Stimulated activated CD8-positive, alpha-beta memory T cell treated with anti-CD3 and anti-CD28 coated beads, Interleukin-7, amount 100 ng/mL, for 48 hours (primary cell): ENCODE results near the gene SLC20A1.

Experiments used
- DNase-seq, 2 donors: peaks; one replicate each; pipeline ENCODE4 v3.0.0-alpha.2; 2020; ENCODE audit warnings: low read depth in 1 of 2; ENCODE audit errors: extremely low read depth in 1 of 2

SLC20A1 gene

DNA sequence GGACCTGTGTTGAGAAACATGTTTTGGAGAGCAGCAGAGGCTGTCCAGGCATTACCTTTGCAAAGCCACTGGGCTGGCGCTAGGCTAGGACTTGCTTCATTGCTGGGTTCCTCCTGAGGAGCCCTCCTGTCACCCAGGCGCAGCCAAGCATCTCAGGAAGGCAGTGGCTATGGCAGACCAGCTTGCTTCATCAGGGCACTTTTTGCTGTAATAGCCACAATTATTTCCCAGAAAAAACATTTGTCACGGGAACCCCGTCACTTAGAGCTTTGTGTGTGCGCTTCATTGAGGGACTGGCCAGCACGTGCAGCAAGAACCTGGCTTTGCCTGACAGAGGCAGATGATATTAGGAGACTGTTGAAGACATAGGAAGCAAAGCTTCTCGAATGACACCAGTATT is 36.4 kb downstream of the SLC20A1 start:
- DNase-seq, result no peak

DNA sequence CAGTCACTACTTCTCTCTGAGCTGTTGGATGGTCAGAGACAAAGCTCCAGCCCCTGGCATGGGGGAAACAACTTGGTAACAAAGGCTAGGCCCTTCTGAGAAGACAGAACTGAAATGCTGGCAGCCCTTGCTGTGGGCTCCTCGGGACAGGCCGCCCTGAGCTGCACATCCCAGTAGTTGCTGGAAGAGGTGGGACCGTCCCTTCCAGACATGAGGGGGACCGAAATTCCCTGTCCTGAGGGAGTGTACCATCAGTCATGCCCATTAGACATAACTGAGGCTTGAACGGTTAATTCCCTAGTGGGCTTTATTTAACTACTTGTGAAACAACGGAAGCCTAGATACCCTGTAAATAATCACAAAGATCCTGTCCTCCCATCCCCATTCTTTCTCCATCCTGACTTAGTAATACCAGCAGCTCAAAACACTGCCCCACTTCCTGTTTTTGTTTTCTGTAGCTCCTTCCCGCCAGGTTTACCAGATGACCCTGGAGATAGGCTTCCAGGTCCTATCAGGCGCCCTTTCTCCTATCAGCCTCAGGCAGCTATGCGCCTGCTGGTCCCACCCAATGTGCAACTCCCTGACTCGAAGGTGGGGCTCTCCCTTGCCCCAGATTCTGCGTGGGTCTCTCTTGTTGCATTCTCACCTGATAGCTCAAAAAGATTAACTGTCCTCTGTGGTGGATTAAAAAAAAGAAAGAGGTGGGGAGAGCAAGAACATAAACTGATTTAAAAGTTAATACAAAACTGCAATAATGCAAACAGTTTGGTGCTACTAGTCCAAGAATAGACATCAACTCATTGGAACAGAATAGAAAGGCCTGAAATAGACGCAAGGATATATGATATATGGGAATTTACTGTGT is 38.0 kb downstream of the SLC20A1 start:
- no peak for DNase-seq

DNA sequence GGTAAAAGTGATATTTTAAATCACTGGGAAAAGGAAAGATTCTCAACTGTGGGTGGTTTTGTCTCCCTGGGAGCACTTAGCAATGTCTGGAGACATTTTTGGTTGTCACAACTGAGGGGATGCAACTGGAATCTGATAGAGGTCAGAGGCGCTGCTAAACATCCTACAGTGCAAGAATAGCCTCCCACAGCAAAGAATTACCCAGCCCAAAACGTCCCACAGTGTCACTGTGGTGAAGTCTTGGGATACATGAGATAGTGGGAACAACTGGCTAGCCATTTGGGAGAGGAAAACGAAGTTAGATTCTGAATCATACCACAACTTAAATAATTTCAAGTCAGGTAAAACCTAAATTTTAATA is 38.7 kb downstream of the SLC20A1 start:
- no peak for DNase-seq

DNA sequence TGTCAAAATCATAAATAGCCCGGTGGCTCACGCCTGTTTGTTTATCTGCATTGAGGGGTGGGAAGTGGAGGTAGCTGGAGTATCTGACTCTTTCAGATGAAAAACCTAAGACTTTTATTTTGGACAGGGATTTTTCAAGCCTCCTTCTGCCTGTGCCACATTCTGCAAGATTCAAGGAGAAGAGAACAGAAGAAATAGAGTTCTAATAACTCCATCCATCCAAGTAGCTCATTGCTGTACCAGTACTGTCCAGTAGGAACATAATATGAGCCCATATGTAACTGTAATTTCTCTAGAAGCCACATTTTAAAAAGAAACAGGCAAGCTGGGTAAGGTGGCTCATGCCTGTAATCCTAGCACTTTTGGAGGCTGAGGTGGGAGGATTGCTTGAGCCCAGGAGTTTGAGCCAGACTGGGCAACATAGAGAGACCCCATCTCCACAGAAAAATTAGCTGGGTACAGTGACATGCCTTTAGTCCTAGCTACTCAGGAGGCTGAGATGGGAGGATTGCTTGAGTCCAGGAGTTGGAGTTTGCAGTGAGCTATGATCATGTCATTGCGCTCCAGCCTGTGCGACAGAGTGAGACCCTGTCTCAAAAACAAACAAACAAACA is 39.6 kb downstream of the SLC20A1 start:
- DNase-seq, result no peak

DNA sequence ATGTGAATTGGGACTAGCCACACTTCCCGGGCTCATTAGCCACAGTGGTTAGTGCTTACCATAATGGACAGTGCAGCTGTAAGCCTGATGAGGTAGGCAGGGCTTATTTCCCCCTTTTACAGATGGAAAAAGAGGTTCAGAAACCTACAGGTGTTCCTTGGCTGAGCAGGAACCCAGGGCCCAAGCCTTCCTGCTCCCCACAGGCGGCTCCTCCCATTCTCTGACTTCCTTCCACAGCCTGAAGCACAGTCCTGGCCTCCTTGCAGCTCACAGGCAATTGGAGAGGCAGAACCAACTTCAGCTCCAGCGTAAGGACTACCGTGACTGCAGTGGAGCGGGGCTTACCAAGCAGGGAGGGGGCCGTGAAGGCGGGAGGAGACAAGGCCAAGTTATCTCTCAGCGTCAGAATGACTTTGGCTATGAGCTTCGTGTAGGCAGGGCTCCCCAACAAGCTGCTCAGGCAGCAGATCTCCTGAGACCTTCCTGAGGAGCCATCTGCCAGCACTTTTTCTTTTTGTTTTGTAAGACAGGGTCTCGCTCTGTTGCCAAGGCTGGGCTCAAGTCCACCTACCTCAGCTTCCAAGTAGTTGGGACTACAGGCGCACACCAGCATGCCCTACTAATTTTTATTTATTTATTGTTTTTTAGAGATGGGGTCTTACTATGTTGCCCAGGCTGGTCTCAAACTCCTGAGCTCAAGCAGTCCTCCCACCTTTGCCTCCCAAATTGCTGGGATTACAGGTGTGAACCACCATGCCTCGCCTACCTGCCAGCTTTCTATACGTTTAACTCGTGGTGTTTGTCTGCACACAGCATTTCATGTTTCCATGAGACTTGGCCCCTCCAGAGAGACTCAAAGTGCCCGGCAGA is 40.8 kb downstream of the SLC20A1 start:
- DNase-seq, result no peak

DNA sequence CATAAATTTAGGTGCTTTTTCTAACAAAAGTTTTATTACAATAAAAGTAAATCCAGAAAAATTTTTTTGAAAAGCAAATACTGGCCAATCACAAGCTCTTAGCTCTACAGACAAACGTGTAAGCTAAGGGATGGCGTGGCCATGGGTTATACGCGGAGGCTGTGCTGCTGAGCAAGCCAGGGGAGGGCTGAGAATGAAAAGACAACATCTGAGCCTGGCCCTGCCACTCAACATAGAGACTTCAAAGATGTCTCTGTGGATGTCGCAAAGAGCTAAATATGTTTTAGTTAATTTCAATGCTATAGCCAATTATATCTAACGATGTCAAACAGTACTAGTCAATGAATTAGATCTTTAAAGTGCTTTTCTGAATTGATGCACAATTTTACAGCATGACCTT is 41.8 kb downstream of the SLC20A1 start:
- DNase-seq, result no peak

DNA sequence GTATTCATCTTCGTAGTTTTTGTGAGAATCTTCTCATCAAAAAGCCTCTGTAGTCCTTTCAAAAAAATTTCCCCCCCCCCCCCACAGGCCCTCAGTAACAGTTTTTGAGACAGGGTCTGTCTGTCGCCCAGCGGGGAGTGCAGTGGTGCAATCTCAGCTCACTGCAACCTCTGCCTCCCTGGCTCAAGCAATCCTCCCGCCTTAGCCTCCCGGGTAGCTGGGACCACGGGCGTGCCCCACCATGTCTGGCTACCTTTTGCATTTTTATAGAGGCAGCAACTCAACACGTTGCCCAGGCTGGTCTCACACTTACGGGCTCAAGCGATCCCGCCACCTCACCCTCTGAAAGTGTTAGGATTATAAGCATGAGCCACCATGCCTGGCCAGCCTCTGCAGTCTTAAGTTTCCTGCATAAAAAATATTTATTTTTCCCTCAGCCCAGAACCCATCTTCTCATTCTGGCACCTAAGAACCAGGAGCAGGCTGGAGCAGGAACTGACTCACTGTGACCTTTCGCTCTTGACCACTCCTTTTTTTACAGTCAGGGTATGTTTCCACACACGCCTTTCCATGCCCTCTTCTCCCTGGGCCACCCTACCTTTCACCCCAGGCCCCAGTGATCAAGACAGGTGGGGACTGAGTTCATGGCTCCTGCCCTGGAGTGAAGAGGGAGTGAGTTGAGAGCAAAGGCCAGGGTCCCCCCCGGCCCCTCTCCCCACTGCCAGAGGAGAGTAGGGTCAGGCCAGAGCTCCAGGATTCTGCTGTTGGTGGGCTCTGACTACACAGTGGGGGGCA is 42.5 kb downstream of the SLC20A1 start:
- DNase-seq, result no peak

DNA sequence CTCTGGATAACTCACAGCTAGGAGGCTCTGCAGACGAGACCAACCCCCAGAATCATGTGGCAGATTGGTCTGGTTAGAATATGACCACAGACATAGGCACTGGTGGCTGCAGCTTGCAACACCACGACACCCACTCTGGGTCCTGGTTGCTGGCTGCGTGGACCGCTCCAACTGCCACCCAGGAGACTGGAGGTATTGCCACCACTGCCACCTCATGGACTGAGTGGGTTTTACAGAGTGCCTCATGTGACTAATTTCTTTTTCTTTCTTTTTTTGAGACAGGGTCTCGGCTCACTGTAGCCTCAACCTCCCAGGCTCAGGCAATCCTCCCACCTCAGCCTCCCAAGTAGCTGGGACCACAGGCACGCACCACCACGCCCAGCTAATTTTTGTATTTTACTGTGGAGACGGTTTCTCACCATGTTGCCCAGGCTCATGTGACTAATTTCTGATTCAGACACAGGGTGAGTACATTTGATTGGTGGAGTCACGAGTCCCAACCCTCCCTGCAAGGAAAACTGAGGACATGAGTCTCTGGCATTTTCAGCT is 45.2 kb downstream of the SLC20A1 start:
- peak in 1 of 2 donors; percentile 56 for DNase-seq

DNA sequence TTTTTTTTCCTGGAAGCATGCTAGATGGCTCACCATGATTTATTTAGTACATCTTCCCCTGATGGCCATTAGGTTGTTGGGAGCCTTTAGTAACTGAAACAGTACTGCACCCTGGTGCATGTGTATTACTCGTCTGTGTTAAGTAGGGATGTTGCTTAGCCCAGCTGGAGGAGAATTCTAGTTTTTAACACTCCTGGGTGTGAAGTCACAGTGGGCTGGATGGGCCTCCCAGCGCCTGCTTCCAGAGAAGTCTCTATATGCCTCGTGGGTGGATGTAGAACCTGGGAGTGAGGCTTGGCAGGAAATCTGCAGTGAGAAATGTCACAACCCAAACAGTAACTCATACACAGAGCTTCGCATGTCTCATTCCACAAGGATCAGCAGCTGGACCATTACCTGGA is 46.1 kb downstream of the SLC20A1 start:
- no peak for DNase-seq

DNA sequence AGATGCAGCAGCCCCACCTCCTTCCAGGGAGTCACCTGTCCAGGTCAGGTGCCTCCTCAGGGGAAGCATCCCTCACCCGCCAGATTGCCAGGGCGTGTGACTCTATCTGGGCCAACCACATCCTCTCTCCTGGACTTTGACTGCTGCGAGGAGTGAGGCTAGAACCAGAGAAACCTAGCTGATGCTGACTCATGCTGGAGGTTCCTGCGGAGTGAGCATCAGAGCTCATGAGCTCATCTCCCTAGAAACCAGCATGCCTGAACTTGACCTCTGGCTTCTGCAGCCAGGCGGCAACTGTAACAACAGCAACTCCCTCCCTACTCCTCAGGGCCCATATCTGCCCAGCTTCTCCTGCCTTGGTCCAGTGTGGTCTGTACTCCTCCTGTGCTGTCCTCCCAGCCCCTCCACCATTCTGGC is 46.8 kb downstream of the SLC20A1 start:
- peak; percentile 36 to 73 for DNase-seq

DNA sequence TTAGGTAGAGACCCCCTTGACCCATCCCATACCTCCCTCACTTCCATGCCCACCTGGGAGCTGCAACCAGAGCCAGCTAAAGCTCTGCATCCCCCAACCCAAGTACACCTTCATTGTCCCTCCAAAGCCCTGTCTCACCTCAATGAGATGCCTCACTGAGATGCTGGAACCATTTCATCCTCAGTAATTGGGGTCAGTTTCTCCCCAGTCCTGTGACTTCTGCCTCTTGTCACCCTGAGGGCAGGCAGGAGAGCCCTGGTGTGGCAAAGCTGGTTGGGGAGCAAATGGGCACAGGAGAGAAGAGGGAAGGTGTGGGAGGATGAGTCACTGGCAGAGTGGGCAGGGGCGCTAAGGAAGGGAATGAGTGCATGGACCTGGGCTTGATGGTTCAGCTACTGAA is 47.2 kb downstream of the SLC20A1 start:
- peak in 1 of 2 donors; percentile 40 for DNase-seq

DNA sequence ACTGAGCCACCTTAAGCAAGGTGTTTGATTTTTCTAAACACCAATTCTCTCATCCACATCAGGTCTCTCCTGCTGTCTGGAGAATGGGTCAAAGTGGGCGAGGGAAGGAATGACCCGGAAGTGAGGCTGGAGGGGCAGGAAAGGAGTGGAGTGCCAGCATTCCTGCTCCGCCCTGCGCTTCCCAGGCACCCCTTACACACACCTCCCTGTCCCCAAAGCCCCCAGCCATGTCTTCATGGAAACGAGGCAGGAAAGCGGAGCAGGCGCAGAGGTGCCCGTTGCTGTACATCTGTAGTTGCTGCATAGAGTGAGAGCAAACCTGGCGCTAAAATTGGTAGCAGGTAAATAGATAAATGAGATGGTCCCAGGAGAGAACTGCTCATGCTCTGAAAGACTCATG is 47.9 kb downstream of the SLC20A1 start:
- DNase-seq, result no peak

DNA sequence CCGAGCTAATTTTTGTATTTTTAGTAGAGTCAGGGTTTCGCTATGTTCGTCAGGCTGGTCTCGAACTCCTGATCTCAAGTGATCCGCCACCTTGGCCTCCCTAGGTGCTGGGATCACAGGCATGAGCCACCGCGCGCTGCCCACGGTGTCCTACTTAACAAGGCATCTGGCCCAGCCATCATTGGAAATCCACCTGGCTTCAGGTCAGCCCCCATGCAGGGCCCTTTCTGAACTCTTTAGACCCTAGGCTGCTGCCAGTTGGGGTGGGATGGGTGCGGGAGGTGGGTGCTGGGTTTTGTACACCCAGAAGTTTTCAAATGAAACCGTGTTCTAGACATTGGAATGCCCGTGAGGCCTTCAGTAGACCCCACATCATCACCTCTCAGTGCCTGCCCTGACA is 48.4 kb downstream of the SLC20A1 start:
- no peak for DNase-seq

DNA sequence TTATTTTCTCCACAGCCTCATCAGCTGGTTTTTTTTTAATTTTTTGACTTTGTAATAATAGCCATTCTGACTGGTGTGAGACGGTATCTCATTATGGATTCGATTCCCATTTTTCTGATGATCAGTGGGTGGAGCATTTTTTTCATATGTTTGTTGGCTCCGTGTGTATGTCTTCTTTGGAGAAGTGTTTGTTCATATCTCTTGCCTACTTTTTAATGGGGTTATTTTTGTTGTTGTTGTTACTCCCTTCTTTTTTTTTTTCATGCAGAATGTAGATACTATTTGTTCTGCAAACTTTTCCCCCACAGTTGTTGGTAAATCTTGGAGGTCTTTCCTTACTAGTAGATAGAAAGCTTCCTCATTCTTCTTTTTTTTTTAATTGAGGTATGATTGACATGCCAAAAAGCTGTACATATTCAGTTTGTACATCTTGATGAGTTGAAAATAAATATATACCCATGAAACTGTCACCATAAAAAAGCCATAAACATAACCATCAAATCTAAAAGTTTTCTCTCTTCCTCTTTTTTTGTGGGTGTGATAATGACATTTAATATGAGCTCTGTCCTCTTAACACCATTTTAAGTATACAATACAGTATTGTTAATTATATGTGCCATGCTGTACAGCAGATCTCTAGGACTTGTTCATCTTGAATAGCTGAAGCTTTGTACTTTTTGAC is 53.2 kb downstream of the SLC20A1 start:
- DNase-seq, result no peak

DNA sequence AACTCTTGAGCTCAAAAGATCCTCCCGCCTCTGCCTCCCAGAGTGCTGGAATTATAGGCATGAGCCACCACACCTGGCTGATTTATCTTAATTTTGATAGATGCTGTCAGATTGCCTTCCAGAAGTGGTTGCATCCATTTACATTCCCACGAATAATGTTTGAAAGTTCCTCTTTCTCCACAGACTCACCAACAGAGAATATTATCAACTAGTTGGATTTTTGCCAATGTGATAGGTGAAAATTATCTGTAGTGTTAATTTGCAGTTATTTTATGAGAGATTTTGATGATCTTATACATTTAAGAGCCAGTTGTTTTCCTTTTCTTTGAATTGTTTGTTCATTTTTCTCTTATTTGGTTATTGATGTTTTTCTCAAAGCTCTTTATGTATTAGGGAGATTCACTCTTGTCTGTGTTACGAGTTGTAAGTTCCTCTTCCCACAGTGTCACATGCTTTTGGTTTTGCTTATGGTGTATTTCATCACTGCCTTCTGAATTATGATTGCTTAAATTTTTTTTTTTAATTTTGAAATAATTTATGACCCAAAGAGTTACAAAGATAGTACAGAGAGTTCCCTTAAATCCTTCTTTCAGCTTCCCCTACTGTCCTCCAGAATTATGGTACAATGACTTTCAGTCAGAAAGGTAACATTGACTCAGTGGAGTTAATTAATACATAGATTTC is 54.4 kb downstream of the SLC20A1 start:
- DNase-seq, result no peak

DNA sequence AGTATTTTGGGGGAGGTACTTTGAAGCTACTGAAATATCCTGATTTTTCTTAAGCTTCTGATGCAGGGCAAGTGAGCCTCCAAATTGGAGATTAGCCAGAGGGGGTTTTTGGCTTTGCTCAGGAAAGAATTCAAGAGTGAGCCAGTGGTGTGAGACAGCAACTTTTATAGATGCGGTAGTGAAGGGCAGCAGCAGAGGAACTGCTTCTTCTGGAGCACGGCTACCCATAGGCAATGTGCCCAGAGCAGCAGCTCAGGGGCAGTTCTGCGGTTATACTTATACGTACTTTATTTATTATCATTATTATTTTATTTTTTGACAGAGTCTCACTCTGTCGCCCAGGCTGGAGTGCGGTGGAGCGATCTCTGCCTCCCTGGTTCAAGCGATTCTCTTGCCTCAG is 55.3 kb downstream of the SLC20A1 start:
- no peak for DNase-seq

DNA sequence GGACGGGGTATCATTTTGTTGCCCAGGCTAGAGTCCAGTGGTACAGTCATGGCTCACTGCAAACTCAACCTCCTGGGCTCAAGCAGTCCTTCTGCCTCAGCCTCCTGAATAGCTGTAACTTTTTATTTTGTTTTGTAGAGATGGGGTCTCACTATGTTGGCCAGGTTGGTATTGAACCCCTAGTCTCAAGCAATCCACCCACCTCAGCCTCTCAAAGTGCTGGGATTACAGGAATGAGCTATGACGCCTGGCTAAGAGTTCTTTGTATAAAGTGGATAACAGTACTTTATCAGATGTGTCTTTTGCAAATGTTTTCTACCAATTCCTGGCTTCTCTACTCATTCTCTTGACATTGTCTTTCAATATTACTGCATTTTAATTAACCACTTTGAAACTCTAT is 57.9 kb downstream of the SLC20A1 start:
- no peak for DNase-seq

DNA sequence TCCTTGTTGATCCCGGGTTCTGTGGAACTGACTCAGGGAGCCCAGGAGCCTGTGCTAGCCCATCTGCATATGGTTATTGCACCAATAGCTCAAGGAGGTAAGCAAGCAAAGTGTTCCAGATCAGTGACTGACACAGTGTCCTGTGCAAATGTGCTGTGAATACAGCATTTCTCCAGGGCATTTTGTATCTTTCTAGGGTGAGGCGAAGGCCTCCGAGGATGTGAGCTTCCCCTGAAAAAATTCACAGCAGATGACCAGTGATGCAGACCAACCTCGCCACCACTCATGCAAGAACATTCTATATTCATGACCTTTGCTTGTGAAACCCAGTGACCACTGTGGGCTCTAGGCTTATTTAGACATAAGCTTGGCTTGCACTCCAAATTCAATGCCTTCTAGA is 59.8 kb downstream of the SLC20A1 start:
- no peak for DNase-seq

DNA sequence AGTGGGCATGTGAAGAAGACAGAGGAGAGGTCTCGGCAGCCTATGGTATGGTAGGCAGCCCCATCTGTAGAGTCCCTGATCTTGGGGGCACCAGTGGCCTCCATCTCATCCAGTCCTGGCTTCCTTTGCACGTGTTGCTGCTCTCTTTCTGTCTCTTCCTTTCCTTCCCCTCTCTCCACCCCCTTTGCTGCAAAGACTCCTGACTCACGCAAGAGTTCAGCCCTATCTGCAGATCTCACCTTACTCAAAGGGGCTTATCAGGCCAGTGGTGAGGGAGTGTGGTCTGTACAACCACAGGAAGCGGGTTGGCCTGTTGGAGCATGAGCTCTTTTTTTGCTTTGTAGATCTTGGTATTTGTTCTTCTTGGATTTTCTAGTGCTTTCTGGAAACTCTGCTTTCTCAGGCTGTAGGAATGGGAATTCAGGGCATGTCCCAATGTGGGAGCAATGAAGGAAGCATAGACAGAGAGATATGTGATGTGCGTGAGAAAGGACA is 60.5 kb downstream of the SLC20A1 start:
- peak; percentile 40 to 74 for DNase-seq
